Stimulated activated CD8-positive, alpha-beta memory T cell treated with anti-CD3 and anti-CD28 coated beads, Interleukin-7, amount 100 ng/mL, for 4 hours (primary cell): Measurements from ENCODE around the gene FXYD7.
"Not testable (repeated sequence)": the region's sequence is repeated elsewhere in the genome, so short reads cannot be mapped to it uniquely, and the experiment has no call there.

Experiments
- DNase-seq, 2 donors: peaks; one replicate each; pipeline ENCODE4 v3.0.0-alpha.2; 2020; ENCODE audit warnings: low read depth in 2 of 2

The FXYD7 gene

DNA sequence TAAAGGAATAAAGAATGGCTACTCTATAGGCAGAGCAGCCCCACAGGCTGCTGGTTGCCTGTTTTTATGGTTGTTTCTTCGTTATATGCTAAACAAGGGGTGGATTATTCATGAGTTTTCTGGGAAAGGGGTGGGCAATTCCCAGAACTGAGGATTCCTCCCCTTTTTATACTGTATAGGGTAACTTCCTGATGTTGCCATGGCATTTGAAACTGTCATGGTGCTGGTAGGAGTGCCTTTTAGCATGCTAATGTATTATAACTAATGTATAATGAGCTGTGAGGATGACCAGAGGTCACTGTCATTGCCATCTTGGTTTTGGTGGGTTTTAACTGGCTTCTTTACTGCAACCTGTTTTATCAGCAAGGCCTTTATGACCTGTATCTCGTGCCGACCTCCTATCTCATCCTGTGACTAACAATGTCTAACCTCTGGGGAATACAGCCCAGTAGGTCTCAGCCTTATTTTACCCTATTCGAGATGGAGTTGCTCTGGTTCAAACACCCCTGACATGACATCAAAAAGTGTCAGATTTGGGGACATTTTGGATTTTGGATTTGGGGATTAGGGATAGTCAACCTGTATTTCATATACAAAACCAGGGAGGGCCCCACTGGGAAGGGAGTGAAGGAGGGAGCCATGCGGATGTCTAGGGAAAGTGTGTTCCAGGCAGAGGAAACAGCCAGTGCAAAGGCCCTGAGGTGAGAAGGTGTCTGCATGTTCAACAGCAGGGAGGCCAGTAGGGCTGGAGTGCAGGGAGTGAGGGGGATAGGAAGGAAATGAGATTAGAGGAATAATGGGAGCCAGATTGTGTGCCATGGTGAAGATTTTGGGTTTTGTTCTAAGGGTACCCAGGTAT, 22.4 kb downstream of the FXYD7 start:
- no peak for DNase-seq

DNA sequence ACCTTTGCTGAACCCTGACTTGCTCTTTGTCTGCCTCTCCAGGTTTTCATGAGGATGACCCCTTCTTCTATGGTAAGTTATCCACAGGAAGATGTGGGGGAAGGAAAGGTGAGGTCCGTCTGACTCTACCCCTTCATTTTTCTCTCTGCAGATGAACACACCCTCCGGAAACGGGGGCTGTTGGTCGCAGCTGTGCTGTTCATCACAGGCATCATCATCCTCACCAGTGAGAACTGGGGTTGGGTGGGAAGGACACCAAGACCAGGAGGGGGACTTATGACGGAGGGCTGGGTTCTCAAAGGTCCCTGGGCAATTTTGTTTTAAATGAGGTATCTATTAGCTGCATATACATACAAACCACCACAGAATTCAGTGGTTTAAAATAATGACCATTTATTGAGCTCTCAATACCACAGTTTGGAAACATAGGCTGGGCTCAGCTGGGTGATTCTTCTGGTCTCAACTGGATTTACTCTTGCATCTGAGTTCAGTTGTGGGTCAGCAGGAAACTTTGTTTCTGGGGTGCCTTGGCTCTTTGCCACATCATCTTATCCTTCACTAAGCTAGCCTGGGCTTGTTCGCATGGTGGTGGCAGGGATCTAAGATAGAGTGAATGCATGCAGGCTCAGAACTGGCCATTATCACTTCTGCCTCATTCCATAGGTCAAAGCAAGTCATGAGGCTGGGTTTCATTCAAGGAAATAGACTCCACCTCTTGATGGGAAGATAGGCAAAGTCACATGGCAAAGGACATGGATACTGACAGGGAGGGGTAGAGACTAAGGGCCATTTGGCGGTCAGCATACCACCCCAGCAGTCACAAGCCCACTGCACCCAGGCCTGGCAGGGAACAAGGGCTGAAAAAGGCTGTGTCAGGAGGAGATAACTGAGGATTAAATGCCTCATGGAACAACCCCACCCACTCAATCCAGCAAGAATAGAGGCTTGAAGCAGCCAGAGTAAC, 23.3 kb downstream of the FXYD7 start:
- DNase-seq: no peak

DNA sequence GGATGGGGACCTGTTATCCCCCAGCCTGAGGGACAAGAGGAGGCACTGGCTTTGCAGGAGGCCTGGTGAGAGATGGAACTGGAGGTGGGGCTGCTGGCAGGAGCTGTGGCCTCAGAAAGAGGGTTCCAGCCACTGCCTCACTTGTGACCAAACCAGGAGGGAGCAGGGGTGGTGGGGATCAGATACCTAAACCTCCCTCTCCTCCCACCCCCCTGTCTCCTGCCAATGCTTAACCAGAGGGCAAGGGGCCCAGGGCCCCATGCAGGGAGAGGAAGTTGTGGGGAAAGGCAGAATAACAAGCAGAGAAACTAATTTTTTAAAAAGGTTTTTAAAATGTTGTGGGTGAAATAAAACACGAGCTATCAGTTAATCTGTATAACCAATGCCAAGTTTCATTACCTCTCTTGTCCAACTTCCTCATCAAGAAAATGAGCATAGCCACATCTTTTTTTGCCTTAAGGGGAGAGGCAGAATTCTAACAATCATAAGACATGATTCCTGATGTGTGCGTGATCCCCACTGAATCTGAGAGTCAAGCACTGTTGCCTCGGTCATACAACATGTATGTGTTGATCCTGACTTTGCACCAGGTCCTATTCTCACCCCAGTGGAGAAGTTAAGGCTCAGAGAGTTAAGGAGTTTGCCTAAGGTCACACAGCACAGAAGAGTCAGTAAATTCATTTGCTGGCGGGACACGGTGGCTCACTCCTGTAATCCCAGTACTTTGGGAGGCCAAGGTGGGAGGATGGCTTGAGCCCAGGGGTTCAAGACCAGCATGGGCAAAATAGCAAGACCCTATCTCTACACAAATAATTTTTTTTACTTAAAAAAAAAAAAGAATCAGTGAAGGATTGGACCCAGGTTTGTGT, 24.4 kb downstream of the FXYD7 start:
- no peak for DNase-seq

DNA sequence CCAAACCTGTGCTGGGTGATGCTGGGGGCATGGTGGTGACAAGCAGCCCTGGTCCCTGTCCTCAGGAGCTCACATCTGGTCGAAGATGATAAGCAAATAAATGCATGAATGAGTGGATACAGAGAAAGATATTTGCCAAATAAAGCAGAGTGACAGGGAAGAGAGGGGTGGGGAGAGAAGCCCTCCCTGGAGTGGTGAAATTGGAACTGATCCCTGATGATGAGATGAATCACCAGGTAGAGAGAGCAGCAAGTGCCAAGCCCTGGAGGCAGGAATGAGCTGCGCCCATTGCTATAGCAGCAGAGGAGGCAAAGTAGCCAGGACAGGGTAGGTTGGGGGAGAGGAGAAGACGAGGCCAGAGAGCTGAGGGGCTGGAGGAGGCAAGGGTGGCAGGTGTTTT, 25.1 kb downstream of the FXYD7 start:
- no peak for DNase-seq

DNA sequence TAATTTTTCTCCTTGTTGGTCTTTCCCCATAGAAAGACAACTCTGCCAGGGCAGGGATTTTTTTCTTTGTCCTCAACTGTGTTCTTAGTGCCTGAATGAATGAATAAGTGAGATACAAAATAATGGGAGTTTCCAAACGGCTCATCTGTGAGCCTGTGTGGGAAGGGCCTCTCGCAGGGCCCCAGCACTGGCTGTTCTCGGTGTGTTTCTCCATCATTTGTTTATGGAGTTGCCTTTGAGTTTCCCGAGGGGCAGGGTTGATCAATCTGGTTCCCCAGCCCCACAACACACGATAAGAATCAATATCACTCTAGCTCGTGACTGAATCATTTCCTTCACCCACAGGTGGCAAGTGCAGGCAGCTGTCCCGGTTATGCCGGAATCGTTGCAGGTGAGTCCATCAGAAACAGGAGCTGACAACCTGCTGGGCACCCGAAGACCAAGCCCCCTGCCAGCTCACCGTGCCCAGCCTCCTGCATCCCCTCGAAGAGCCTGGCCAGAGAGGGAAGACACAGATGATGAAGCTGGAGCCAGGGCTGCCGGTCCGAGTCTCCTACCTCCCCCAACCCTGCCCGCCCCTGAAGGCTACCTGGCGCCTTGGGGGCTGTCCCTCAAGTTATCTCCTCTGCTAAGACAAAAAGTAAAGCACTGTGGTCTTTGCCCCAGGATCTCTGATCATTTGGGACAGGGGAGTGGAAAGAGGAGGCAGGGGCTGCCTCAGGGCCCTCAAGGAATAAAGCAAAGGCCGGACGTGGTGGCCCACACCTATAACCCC, 26.4 kb downstream of the FXYD7 start:
- DNase-seq: no peak

DNA sequence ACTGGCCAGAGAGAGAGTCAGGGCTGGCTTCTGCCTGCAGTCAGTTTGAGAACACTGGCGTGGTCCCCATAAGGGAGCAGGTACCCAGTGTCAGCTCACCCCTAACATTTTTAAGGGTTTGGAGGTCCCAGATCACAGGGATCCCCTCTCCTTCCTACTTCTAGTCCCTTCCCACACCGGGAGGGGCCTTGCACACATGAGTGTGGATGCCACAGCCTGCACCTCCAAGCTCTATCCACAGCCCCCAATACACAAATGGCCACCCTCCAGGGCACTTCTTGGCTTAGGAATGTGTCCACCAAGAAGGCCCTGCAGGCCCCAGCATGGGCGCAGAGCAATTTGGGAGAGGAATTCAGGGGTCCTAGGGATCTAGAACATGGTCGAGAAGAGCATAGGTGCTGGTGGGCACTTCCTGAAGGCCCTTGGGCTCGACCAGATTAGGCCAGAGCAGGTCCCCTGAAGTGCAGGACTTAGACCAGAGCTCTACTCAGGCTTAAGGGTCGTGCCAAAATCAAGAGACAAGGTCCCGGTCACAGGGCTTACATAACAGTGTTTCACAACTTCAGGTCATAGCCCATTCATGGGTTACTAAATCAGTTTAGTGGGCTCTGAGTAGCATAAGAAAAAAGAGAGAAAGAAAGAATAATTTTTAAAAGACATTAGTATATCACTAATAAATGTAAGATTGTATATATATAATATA, 27.5 kb downstream of the FXYD7 start:
- no peak for DNase-seq

DNA sequence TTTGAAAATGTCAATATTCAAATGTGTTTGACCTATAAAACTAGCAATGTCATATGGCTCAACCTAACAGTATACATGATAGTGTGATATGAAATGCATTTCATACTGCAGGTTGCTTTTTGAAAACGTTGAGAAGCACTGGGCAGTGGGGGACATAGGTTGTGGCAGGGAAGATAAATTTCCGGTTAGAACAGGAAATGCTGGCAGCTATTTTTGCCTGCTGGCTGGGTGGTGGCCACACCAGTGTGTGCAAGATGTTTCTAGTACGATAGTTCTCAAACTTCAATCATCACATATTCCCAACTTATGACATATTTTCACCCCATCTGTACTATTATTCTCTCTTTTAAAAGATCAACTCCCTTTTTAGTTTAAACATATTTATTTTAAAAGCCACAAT, 28.7 kb downstream of the FXYD7 start:
- no peak for DNase-seq

DNA sequence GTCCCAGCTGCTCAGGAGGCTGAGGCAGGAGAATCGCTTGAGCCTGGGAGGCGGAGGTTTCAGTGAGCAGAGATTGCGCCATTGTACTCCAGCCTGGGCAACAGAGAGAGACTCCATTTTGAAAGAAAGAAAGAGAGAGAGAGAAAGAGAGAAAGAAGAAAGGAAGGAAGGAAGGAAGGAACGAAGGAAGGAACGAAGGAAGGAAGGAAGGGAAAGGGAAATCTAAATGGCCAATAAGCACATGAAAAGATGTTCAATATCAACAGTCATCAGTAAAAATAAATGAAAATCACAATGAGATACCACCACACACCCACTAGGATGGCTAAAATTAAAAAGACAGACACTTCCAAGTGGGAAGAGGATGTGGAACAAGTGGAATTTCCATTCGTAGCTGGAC, 31.2 kb downstream of the FXYD7 start:
- no peak for DNase-seq

DNA sequence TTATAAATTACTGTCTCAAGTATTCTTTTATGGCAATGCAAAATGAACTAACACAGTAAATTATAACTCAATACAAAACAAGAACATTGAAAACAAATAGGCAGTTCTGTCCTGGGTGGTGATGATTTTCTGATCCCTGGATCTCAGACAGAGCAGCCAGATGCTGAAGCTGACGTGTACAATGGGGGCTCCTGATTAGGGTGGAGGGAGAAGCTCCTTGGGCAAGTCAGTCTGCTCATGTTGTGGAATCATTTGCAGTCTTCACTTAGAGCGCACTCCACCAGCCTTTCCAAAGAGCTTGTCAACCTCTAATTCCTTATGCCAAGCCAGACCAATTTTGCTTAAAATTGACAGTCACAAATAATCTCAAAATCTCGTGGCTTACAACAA, 33.1 kb downstream of the FXYD7 start:
- no peak for DNase-seq

DNA sequence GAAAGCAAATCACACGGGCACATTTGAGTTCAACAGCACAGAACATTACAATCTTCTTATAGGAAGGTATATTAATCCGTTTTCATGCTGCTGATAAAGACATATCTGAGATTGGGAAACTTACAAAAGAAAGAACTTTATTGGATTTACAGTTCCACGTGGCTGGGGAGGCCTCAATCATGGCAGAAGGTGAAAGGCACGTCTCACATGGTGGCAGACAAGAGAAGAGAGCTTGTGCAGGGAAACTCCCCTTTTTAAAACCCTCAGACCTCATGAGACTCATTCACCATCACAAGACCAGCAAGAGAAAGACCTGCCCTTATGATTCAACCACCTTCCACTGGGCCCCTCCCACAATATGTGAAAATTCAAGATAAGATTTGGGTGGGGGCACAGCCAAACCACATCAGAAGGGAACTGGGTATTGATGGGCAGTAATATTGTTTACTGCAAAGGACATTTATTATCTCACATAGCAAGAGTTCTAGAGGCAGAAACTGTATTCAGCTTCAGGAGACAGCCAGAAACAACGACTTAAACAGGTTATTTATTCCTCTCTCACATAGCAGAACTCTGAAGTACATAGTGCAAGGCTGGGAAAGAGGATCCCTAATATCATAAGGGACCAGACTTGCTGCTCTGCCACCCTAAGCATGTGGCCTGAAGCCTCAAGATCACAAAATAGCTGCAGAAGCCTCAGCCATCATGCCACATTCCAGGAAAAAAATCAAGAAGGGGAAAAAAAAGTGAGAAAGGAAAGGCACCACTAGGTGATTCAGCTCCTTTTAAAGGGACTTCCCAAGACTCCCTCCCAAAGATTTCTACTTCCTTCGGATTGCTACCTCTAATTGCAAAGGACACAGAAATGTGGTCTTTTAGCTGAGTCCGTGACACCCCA, 34.6 kb downstream of the FXYD7 start:
- DNase-seq: no peak

DNA sequence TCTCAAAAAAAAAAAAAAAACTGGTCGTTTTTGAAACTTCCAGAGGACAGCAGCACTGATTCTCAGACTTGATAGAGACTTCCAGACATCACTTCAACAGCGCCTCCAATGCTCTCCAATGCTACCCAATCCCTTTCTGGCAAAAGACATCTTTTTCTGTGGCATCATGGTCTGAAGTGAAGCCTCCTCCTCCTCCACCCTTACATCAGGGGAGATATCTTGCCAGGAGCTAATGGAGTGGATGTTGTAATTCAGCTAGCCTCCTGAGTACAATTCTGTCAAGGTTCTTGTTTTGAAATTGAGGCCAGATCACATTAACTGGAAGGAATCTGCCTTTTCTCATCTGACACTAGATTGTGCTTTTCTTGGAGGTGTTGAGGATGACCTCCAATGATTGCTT, 35.6 kb downstream of the FXYD7 start:
- DNase-seq: no peak

DNA sequence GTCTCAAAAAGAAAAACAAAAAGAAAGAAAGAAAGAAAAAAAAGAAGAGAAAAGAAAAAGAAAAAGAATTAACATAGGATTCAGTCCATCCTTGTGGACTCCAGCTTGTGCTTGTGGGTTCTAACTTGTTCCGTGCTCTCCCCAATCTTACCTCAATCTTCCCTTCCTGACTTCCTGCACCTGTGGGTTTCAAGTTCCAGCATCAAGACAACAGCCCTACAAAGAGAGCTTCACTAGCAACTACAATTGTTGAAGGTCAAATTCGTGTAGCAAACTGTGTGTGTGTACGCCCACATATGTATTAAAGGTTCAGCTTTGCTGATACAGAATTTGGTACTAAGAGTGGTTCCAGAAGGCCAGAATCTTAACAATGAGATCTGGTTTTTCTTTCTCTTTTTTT, 36.8 kb downstream of the FXYD7 start:
- DNase-seq: no peak

DNA sequence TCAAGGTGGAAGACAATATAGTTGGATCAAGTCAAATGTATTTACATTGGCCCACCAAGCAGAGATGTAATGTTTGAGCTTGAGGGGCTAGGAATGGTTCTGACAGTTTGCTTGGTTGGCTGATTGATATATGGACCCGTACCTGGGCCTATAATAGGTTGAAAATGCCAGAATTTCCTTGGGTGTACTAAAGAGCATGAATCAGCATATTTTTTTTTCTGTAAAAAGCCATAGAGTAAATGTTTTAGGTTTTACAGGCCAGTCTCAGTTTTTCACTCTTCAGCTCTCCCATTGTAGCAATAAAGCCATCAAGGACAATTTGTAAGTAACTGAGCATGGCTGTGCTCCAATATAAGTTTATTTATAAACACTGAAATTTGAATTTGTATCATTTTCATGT, 38.3 kb downstream of the FXYD7 start:
- no peak for DNase-seq

DNA sequence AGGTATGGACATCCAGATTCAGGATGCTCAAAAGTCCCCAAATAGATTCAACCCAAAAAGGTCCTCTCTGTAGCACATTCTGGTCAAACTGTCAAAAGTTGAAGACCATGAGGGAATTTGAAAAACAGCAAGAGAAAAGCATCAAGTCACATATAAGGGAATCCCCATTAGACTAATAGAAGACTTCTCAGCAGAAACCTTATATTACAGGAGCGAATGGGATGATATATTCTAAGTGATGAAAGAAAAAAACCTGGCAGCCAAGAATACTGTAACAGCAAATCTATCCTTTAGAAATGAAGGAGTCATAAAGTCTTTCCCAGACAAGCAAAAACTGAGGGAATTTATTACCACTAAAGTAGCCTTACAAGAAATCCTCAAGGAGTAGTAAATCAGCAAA, 41.2 kb downstream of the FXYD7 start:
- no peak for DNase-seq

DNA sequence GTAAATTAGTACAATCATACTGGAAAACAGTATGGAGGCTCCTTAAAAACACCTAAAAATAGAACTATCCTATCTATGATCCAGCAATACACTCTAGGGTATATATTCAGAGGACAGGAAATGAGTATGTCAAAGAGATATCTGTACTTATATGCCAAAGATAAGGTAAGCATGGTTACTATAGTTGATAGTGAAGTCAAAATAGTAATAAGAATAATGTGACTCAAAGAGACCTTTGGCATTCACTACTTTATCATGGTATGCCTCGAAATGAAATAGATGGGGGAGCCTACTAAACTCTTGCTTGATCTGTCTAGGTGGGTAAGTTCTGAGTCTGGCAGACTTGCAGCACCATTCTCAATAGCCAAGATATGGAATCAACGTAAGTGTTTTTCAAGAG, 41.8 kb downstream of the FXYD7 start:
- DNase-seq: no peak

DNA sequence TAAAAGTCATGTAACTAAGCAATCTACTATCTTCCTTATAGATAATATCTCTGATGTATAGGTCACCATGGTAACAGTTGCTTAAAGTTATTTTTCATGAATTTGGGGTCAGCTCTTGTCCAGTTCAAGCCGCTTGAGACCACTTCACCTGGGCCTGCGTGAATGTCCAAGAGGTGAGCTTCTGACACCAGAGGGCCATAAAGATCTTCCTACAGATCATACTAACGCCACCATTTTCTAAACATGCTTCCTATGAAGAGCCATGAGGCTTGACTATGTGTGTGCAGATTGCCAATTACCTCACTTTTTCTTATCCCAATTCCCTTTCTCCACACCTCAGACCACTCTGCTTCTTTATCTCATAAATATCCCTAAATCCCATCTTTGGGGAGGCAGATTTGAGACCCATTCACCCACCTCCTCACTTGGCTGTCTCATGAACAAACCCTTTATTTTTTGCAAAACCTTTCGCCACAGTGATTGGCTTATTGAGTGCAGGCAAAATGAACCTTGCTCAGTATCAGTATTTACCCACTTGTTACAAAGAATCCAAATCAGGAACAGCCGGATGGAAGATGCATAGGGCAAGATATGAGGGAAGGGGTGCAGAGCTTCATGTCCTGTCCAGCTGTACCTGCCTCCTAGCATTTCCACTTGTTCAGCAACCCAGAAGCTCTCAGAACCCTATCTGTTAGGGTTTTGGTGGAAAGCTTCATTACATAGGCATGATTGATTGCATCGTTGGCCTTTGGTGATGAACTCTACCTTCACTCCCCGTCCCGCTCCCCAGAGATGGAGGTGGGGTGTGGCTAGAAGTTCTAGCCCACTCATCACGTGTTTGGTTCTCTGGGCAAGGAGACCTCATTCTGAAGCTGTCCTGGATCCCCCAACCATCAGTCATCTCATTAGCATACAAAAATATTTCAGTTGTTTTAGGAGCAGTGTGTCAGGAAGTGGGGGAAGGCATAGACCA, 51.2 kb downstream of the FXYD7 start:
- no peak for DNase-seq

DNA sequence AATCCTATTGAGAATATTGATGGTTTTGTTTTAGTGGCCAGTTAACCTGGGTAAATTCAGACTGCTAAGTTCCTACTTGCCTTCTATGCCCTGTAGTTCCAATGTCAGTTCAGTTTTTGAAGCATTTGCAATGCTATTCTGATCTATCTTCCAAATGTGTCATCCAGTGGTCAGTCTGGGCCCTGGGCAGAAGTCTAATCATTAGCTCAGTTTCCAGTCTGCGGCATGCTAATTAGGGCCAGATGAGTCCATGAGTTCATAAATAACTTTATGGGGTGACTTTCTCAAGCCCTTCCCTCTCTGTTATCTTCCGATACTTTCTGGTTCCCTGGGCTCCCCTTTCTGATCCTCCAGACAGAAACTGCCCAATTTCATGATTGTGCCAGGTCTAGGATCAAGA, 52.8 kb downstream of the FXYD7 start:
- no peak for DNase-seq

DNA sequence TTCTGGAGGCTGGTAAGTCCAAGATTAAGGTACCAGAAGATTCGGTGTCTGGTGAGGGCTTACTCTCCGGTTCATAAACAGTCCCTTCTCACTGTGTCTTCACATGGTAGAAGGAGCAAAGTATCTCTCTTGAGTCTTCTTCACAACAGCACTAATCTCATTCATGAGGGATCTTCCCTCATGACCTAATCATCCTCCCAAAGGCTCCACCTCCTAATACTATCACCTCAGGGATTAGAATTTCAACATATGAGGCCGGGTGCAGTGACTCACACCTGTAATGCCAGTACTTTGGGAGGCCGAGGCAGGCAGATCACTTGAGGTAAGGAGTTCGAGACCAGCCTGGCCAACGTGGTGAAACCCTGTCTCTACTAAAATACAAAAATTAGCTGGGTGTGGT, 53.8 kb downstream of the FXYD7 start:
- DNase-seq: not testable (repeated sequence)
